ENCODE measurements around the gene AIMP1. TPM values are rescaled to one million over a fixed set of nuclear protein-coding genes. Genes with fewer than 3 reads are reported as not detected.

The AIMP1 gene
- total and polyA plus RNA-seq, 8 donors: 12.1 to 26.4 (median 19.9) TPM

DNA sequence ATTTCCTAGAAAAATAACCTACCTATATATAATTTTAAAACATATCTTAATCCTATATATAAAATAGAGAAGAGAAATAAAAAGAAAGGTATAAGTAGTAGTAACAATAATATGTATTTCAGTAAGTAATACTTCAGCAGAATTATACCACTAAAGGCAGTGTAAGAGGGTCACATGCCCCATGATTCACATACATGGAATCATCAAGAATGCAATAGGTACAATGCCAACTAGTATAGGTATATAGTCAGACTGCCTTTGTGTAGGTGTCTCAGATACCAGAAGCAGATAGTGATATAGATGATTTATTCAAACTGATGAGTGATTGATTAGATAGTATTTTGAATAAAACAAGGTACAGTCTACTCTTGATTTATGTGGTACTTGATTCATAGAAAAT is 9.4 kb downstream of the AIMP1 start:
- Histone ChIP-seq H3K36me3 (peaks cover 4 to 22% (median 17%) of the 10 kb centered on the region in 3 donors), H3K9me3 (no peaks in the 10 kb centered on the region), H3K27me3 (no peaks in the 10 kb centered on the region), H3K4me1 (peaks cover 0 to 5% (median 0%) of the 10 kb centered on the region in 3 donors), H3K27ac (no peak overlapping the region), H3K4me3 (no peak overlapping the region)
- intact Hi-C loops (cut with DNase I): no loop called here
- DNase-seq: no peak
- no peak for ATAC-seq
- FAIRE-seq: no peak
- TF ChIP-seq, protein P1, sequence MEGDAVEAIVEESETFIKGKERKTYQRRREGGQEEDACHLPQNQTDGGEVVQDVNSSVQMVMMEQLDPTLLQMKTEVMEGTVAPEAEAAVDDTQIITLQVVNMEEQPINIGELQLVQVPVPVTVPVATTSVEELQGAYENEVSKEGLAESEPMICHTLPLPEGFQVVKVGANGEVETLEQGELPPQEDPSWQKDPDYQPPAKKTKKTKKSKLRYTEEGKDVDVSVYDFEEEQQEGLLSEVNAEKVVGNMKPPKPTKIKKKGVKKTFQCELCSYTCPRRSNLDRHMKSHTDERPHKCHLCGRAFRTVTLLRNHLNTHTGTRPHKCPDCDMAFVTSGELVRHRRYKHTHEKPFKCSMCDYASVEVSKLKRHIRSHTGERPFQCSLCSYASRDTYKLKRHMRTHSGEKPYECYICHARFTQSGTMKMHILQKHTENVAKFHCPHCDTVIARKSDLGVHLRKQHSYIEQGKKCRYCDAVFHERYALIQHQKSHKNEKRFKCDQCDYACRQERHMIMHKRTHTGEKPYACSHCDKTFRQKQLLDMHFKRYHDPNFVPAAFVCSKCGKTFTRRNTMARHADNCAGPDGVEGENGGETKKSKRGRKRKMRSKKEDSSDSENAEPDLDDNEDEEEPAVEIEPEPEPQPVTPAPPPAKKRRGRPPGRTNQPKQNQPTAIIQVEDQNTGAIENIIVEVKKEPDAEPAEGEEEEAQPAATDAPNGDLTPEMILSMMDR (IDR thresholded peaks at IDR 0.05): no peak

DNA sequence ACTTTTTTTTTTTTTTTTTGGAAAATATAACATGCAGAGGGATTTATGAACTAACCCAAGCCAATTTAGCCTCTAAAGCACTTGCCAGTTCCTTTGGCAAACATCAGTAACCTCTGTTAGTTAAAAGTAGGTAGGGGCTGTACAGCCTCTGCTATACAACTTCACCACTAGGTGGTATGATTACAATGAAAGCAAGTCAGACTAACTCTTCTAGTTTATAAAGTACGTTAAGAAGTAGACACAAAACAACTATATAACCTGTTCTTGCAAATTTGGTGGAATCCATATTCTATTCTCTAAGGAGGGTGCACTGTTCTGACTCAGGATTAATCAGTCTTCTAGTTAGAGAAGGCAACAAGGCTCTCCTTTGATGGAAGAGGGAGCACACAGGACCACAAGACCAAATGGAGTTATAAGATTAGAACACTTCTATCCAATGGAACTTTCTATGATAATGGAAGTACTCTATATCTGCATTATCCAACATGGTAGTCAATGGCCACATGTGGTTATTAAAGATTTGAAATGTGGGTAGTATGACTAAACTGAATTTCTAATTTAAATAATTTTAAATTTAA is 12.8 kb downstream of the AIMP1 start:
- ATAC-seq: peak; percentile 64 to 87 (median 79)
- H3K4me1 ChIP-seq: peaks cover 0 to 5% (median 0%) of the 10 kb centered on the region in 3 donors
- peak; percentile 13 for FAIRE-seq
- TF ChIP-seq, protein P1 (IDR thresholded peaks at IDR 0.05): peak in 3 of 4 donors; percentile 33 to 43 (median 39)
- no peak overlapping the region for H3K4me3 ChIP-seq
- H3K36me3 ChIP-seq: peaks cover 4 to 24% (median 22%) of the 10 kb centered on the region in 3 donors
- DNase-seq: no peak
- H3K27ac ChIP-seq: no peak overlapping the region
- H3K9me3 ChIP-seq: no peaks in the 10 kb centered on the region
- intact Hi-C loops (cut with DNase I): no loop called here
- H3K27me3 ChIP-seq: no peaks in the 10 kb centered on the region
- 24 to 27% methylated on average over 1 of the region's 1 CpG for WGBS, 2 donors

DNA sequence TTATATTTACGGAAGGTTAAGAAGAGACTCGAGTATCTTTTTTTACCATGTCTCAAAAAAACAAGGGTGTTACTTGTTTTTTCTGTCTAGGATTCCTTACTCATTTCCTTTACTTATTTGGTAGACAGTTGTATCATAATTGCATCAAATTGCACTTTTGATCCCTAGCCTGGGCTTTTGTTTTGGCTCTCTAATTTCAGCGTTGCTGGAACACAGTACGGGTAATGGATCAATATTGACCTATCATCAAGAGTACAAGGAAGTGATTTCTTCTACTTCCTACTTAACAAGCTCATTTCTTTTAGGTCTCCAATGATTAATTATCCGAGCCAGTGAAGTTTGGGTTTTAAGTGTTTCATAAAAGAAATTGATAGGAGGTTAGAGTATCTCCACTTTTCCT is 16.8 kb downstream of the AIMP1 start:
- intact Hi-C loops (cut with DNase I): no loop called here
- Histone ChIP-seq H3K36me3 (peaks cover 4 to 40% (median 7%) of the 10 kb centered on the region in 3 donors), H3K27me3 (no peaks in the 10 kb centered on the region), H3K9me3 (no peaks in the 10 kb centered on the region), H3K4me3 (no peak overlapping the region), H3K4me1 (no peaks in the 10 kb centered on the region), H3K27ac (no peak overlapping the region)
- no peak for FAIRE-seq
- ATAC-seq: peak in 1 of 4 donors; percentile 51
- TF ChIP-seq, protein P1 (IDR thresholded peaks at IDR 0.05): no peak
- WGBS, 2 donors: 59 to 66% methylated on average over 5 of the region's 5 CpGs
- no peak for DNase-seq

DNA sequence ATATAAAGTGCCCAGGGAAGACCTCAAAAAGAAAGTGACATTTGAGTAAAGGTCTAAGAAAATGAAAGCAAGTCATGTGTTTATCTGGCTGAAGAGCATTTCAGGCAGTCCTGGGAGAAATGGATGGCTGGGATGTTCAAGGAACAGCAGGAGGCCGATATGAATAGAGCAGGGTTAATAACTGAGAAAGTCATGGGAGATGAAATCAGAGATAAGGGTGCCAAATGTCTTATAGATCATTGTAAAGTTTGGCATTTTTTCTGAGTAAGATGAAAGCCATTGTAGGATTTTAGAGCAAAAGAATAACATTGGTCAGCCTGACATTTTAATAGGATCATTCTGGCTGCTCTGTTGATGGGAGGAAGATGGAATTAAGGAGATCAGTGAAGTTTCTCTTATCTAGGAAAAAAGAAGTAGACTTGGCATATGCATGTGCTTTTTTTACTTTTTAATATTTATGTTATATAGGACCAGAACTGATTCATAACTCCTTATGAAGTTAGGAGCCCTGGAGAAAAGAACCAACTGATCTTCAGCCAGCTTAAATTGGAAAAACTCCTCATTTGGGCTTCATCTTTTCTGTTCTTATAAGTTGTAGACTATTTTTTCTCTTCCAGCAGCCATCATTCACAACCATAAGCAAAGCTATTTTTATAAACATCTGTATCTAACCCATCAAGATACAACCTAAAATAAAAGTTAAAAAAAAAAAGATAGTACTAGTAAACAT is 18.6 kb downstream of the AIMP1 start:
- no peak for ATAC-seq
- no peak for FAIRE-seq
- DNase-seq: no peak
- 91 to 93% methylated on average over 1 of the region's 1 CpG for WGBS, 2 donors
- Histone ChIP-seq H3K27ac (no peak overlapping the region), H3K27me3 (no peaks in the 10 kb centered on the region), H3K4me3 (no peak overlapping the region), H3K9me3 (no peaks in the 10 kb centered on the region), H3K36me3 (peaks cover 4 to 42% (median 10%) of the 10 kb centered on the region in 3 donors), H3K4me1 (no peaks in the 10 kb centered on the region)
- TF ChIP-seq, protein P1 (IDR thresholded peaks at IDR 0.05): no peak
- intact Hi-C loops (cut with DNase I): no loop called here

DNA sequence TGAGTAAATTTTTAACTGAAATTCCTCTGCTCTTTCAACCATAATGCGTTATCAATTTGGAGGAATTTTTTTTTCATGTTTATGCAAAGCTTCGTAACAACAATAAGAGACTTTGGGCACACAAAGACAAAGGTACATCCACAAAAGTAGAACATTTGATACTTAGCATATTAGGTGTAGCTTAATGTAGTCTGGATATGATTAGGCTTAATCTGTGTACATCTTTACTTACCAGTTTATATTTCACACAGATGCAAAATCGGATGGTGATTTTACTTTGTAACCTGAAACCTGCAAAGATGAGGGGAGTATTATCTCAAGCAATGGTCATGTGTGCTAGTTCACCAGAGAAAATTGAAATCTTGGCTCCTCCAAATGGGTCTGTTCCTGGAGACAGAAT is 20.3 kb downstream of the AIMP1 start:
- H3K4me1 ChIP-seq: no peaks in the 10 kb centered on the region
- H3K4me3 ChIP-seq: no peak overlapping the region
- peaks cover 4 to 41% (median 10%) of the 10 kb centered on the region in 3 donors for H3K36me3 ChIP-seq
- H3K9me3 ChIP-seq: no peaks in the 10 kb centered on the region
- TF ChIP-seq, protein P1 (IDR thresholded peaks at IDR 0.05): no peak
- ATAC-seq (no peak), DNase-seq (no peak), FAIRE-seq (no peak)
- intact Hi-C loops (cut with DNase I): no loop called here
- WGBS, 2 donors: 95 to 96% methylated on average over 3 of the region's 3 CpGs
- H3K27ac ChIP-seq: no peak overlapping the region
- no peaks in the 10 kb centered on the region for H3K27me3 ChIP-seq

All from pancreas (tissue), 10 donors.